Sigmoid colon (tissue), 7 donors: Measurements from ENCODE around the gene NXPH4. TPM values are rescaled to one million over a fixed set of nuclear protein-coding genes. Genes with fewer than 3 reads are reported as not detected.

Source experiments
- DNase-seq: peaks from one replicate; pipeline ENCODE4 v3.0.0-alpha.2; 2019
- H3K27ac ChIP-seq, 4 donors: fragments of 200-600 bp; sonication (generic); one replicate each; pipeline ENCODE4 v1.5.1; 2016 to 2019; ENCODE audit warnings: mild to moderate bottlenecking in 1 of 4
- H3K27me3 ChIP-seq, 3 donors: fragments of 200-600 bp; sonication (generic); one replicate each; pipeline ENCODE4 v1.5.1; 2019; ENCODE audit warnings: mild to moderate bottlenecking in 1 of 3
- H3K36me3 ChIP-seq, 4 donors: fragments of 200-600 bp; sonication (generic); one replicate each; pipeline ENCODE4 v1.5.1; 2016 to 2019
- H3K4me1 ChIP-seq, 4 donors: fragments of 200-600 bp; sonication (generic); one replicate each; pipeline ENCODE4 v1.5.1; 2017 to 2019
- H3K4me3 ChIP-seq, 4 donors: fragments of 200-600 bp; sonication (generic); one replicate each; pipeline ENCODE4 v1.5.1; 2017 to 2019; ENCODE audit warnings: mild to moderate bottlenecking in 2 of 4, moderate library complexity in 1 of 4
- H3K9me3 ChIP-seq, 4 donors: fragments of 200-600 bp in 3 of 4; sonication (generic) in 3 of 4; one replicate each; pipeline versions ENCODE4 v1.5.1 to v1.6.1; 2013 to 2019
- CTCF ChIP-seq, 4 experiments: fragments of 450-650 bp in 3 of 4; fragments of 200-600 bp in 1 of 4; IDR thresholded peaks; one replicate each; pipeline ENCODE4 v1.5.1; 2016 to 2019; ENCODE audit warnings: antibody characterized with exemption in 4 of 4, mild to moderate bottlenecking in 3 of 4, moderate library complexity in 2 of 4
- EP300 ChIP-seq, 4 donors: sonication (generic); formaldehyde crosslinking; IDR thresholded peaks; one replicate each; pipeline ENCODE4 v1.6.1; 2017; ENCODE audit warnings: antibody characterized with exemption in 4 of 4
- POLR2A ChIP-seq, 2 donors: fragments of 450-650 bp; IDR thresholded peaks; one replicate each; pipeline ENCODE4 v1.6.1; 2016; ENCODE audit warnings: antibody characterized with exemption in 2 of 2, mild to moderate bottlenecking in 2 of 2, moderate library complexity in 2 of 2
- POLR2AphosphoS5 ChIP-seq, 4 donors: sonication (generic); formaldehyde crosslinking; IDR thresholded peaks; one replicate each; pipeline ENCODE4 v1.6.1; 2017; ENCODE audit warnings: antibody characterized with exemption in 4 of 4
- WGBS, 2 donors: extraction: QIAGEN DNeasy Blood & Tissue Kit; methylation state at CpG; one replicate each; pipeline ENCODE4 v1.1.7; 2013; 5-methylcytosine and 5-hydroxymethylcytosine counted together
- intact Hi-C: fragments of 100-400 bp; cut with DNase I; formaldehyde crosslinking; loops from one replicate; pipeline ENCODE4 v1.15.1; 2023
- polyA plus RNA-seq, 3 donors: library from polyadenylated mRNA; stranded (reverse); fragments of 200-250 nt; gene quantifications; one replicate each; pipeline ENCODE4 v1.2.3, GENCODE V29; 2013
- total RNA-seq, 4 donors: library from RNA; depleted of rRNA; stranded (reverse); fragments of >200 nt; gene quantifications; one replicate each; pipeline ENCODE4 v1.1.0, GENCODE V29; 2016
- donor health status: healthy with polysubstance abuse.
- donor health status: Bipolar disorder and iron deficiency.
- donor health status: healthy.

NXPH4 gene
- total and polyA plus RNA-seq, 7 donors = 0.13 TPM; not detected in 6

- TF ChIP-seq EP300 (IDR thresholded peaks at IDR 0.05) (no peak), POLR2AphosphoS5 (IDR thresholded peaks at IDR 0.05) (no peak), CTCF (IDR thresholded peaks at IDR 0.05) (no peak), POLR2A (IDR thresholded peaks at IDR 0.05) (no peak)
- 92 to 93% methylated on average over 19 of the region's 19 CpGs for WGBS, 2 donors
- intact Hi-C loops = no loop called here
- Histone ChIP-seq H3K4me1 (no peaks in the 10 kb centered on the region), H3K4me3 (no peak overlapping the region), H3K36me3 (peaks cover 73 to 98% (median 83%) of the 10 kb centered on the region in 4 donors), H3K27ac (no peak overlapping the region), H3K27me3 (no peaks in the 10 kb centered on the region), H3K9me3 (no peaks in the 10 kb centered on the region)
- DNase-seq = no peak
Observed at GRCh38 chr12:57204454-57204853, 12.1 kb upstream of the NXPH4 start.

GRCh38 chr12:57205186-57205585 is 11.4 kb upstream of the NXPH4 start:
- TF ChIP-seq POLR2A (IDR thresholded peaks at IDR 0.05) (no peak), POLR2AphosphoS5 (IDR thresholded peaks at IDR 0.05) (no peak), CTCF (IDR thresholded peaks at IDR 0.05) (no peak), EP300 (IDR thresholded peaks at IDR 0.05) (no peak)
- DNase-seq = no peak
- intact Hi-C loops = no loop called here
- Histone ChIP-seq H3K27ac (no peak overlapping the region), H3K9me3 (no peaks in the 10 kb centered on the region), H3K4me1 (no peaks in the 10 kb centered on the region), H3K4me3 (no peak overlapping the region), H3K36me3 (peaks cover 65 to 98% (median 82%) of the 10 kb centered on the region in 4 donors), H3K27me3 (no peaks in the 10 kb centered on the region)
- 96 to 97% methylated on average over 26 of the region's 26 CpGs for WGBS, 2 donors

- WGBS, 2 donors = 85 to 92% methylated on average over 7 of the region's 7 CpGs
- no peak for DNase-seq
- no peak overlapping the region for H3K27ac ChIP-seq
- H3K36me3 ChIP-seq = peaks cover 59 to 98% (median 82%) of the 10 kb centered on the region in 4 donors
- intact Hi-C loops = no loop called here
- H3K27me3 ChIP-seq = no peaks in the 10 kb centered on the region
- H3K4me1 ChIP-seq = no peaks in the 10 kb centered on the region
- no peak overlapping the region for H3K4me3 ChIP-seq
- H3K9me3 ChIP-seq = no peaks in the 10 kb centered on the region
- TF ChIP-seq CTCF (IDR thresholded peaks at IDR 0.05) (no peak), POLR2AphosphoS5 (IDR thresholded peaks at IDR 0.05) (no peak)
Observed at GRCh38 chr12:57205931-57206330, 10.7 kb upstream of the NXPH4 start.

GRCh38 chr12:57207731-57208630 is 8.6 kb upstream of the NXPH4 start:
- no peaks in the 10 kb centered on the region for H3K27me3 ChIP-seq
- no peak overlapping the region for H3K27ac ChIP-seq
- H3K4me3 ChIP-seq = no peak overlapping the region
- H3K4me1 ChIP-seq = no peaks in the 10 kb centered on the region
- intact Hi-C loops = no loop called here
- H3K9me3 ChIP-seq = no peaks in the 10 kb centered on the region
- DNase-seq = no peak
- 91 to 92% methylated on average over 29 of the region's 29 CpGs for WGBS, 2 donors
- H3K36me3 ChIP-seq = peaks cover 39 to 97% (median 69%) of the 10 kb centered on the region in 4 donors
- TF ChIP-seq EP300 (IDR thresholded peaks at IDR 0.05) = no peak
- no peak for TF ChIP-seq POLR2AphosphoS5 (IDR thresholded peaks at IDR 0.05)
- TF ChIP-seq POLR2A (IDR thresholded peaks at IDR 0.05) = no peak
- TF ChIP-seq CTCF (IDR thresholded peaks at IDR 0.05) = no peak
